Lower leg skin (tissue), 3 donors: ENCODE data around the gene LHX6.

Experiments used
- POLR2A ChIP-seq, 2 donors: fragments of 450-650 bp; IDR thresholded peaks; one replicate each; pipeline ENCODE4 v1.6.1; 2016 to 2017; ENCODE audit warnings: antibody characterized with exemption in 2 of 2, mild to moderate bottlenecking in 1 of 2, moderate library complexity in 1 of 2
- TF ChIP-seq, protein P1 (sequence below), 3 donors: fragments of 450-650 bp; IDR thresholded peaks; one replicate each; pipeline ENCODE4 v1.5.1; 2016; ENCODE audit warnings: antibody characterized with exemption in 3 of 3, mild to moderate bottlenecking in 3 of 3, moderate library complexity in 2 of 3

DNA sequence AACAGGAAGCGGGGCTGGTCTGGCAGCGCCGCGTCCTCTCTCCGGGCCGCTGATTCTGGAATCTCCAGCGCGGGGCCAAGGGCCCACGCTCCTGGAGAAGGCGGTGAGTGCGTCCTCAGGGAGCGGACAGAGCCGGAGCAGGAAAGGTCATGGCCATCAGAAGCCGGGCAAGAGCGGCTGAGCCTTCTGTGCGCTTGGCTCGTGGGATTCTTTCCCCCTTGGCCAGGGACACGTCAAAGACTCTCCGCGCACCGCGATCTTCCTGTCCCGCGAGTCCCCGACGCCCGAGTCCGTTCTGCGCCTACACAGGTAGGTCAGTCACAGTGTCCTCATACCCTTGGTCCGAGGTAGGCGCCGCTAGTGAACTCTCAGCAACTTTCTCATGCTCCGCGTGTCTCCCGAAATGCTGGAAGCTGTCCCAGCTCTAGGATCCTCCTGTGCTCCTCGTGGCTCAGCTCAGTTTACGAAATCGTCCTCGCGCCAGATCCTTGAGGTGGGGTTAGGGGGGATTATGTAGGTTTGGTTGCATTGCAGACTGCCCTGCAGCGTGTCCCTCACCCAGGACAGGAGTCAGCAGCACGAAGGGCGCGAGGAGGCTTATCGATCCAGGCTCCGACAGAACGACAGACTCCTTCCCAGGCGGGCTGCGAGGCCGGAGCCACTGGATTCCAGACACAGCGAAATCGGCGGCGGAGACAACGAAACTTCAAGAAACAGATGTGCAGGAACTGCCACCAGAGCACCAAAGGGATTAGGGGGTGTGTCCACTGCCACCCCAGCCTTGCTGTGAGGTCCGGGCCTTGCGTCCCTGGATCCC is 8.7 kb downstream of the LHX6 start:
- TF ChIP-seq, protein P1, sequence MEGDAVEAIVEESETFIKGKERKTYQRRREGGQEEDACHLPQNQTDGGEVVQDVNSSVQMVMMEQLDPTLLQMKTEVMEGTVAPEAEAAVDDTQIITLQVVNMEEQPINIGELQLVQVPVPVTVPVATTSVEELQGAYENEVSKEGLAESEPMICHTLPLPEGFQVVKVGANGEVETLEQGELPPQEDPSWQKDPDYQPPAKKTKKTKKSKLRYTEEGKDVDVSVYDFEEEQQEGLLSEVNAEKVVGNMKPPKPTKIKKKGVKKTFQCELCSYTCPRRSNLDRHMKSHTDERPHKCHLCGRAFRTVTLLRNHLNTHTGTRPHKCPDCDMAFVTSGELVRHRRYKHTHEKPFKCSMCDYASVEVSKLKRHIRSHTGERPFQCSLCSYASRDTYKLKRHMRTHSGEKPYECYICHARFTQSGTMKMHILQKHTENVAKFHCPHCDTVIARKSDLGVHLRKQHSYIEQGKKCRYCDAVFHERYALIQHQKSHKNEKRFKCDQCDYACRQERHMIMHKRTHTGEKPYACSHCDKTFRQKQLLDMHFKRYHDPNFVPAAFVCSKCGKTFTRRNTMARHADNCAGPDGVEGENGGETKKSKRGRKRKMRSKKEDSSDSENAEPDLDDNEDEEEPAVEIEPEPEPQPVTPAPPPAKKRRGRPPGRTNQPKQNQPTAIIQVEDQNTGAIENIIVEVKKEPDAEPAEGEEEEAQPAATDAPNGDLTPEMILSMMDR (IDR thresholded peaks at IDR 0.05), result no peak
- TF ChIP-seq POLR2A (IDR thresholded peaks at IDR 0.05), result no peak
